Endothelial cell of umbilical vein (primary cell): ENCODE results near the gene COL5A1. TPM values are rescaled to one million over a fixed set of nuclear protein-coding genes. Genes with fewer than 3 reads are reported as not detected.

ENCODE experiments used
- BruUV-seq: library from RNA; stranded (reverse); fragments of 400-500 nt; replicated peaks from 2 replicates; lab custom pipeline; 2021; lab: Mats Ljungman, UMichigan
- CTCF ChIA-PET: fragments of 300-600, 350-600 bp; sonication (Branson Sonifier 250); formaldehyde crosslinking; loops from one replicate; lab custom pipeline; 2021; ENCODE audit warnings: antibody characterized with exemption, inconsistent platforms; lab: Charles Lee
- POLR2A ChIA-PET: fragments of 300-600, 350-600 bp; sonication (Branson Sonifier 250); formaldehyde crosslinking; loops from one replicate; lab custom pipeline; 2021; ENCODE audit warnings: antibody characterized with exemption, inconsistent platforms; lab: Charles Lee
- DNase-seq: peaks from one replicate; pipeline ENCODE4 v3.0.0-alpha.2; 2011; ENCODE audit warnings: low read depth, low spot score
- FAIRE-seq: peaks from 2 replicates; lab custom pipeline; 2011; peaks lifted over from hg19 to GRCh38; lab: Jason Lieb, UNC
- H2AFZ ChIP-seq: 2 replicates; pipeline ENCODE4 v1.6.0; 2012; ENCODE audit warnings: low read depth, low read length, control low read depth, inconsistent platforms
- H3K27ac ChIP-seq: 2 replicates; pipeline ENCODE4 v1.5.1; 2011; ENCODE audit warnings: low read depth, mild to moderate bottlenecking, control low read depth, low read length, moderate library complexity; ENCODE audit not compliant: insufficient read depth
- H3K27me3 ChIP-seq, 2 experiments: 2 replicates each; pipeline versions ENCODE4 v1.6.0 to v1.6.1; 2011; ENCODE audit warnings: low read length in 2 of 2, mixed read lengths in 1 of 2; ENCODE audit not compliant: control insufficient read depth in 2 of 2, insufficient read depth in 2 of 2
- H3K36me3 ChIP-seq, 2 experiments: 2 replicates in 1 of 2; 3 replicates in 1 of 2; pipeline ENCODE4 v1.5.1; 2011; ENCODE audit warnings: low read length in 2 of 2, mild to moderate bottlenecking in 1 of 2, moderate library complexity in 1 of 2; ENCODE audit not compliant: control insufficient read depth in 2 of 2, insufficient read depth in 2 of 2; ENCODE audit errors: extremely low read depth in 1 of 2
- H3K4me1 ChIP-seq: 3 replicates; pipeline ENCODE4 v1.5.1; 2011; ENCODE audit warnings: mild to moderate bottlenecking, low read length; ENCODE audit not compliant: control insufficient read depth, insufficient read depth; ENCODE audit errors: extremely low read depth
- H3K4me2 ChIP-seq: 2 replicates; pipeline ENCODE4 v1.6.1; 2011; ENCODE audit warnings: low read length, control low read depth, mixed read lengths; ENCODE audit not compliant: insufficient read depth
- H3K4me3 ChIP-seq, 3 experiments: fragments of 200-600 bp in 1 of 3; sonication (generic), shearing (Covaris generic) in 1 of 3; replicated peaks in 1 of 3; 2 replicates each; pipeline ENCODE4 v1.5.1; 2011 to 2016; ENCODE audit warnings: control low read depth in 3 of 3, low read length in 3 of 3, mild to moderate bottlenecking in 2 of 3, inconsistent platforms in 1 of 3, low read depth in 1 of 3, moderate library complexity in 1 of 3; ENCODE audit not compliant: insufficient read depth in 1 of 3
- H3K79me2 ChIP-seq: 2 replicates; pipeline ENCODE4 v1.6.0; 2012; ENCODE audit warnings: low read length, inconsistent platforms; ENCODE audit not compliant: control insufficient read depth, insufficient read depth
- H3K9ac ChIP-seq: replicated peaks from 2 replicates; pipeline ENCODE3; 2011; ENCODE audit warnings: low read length, control low read depth; ENCODE audit not compliant: insufficient read depth; ENCODE audit errors: extremely low read depth
- H3K9me1 ChIP-seq: replicated peaks from 3 replicates; pipeline ENCODE4 v1.6.0; 2011; ENCODE audit warnings: mild to moderate bottlenecking, low read length; ENCODE audit not compliant: control insufficient read depth, insufficient read depth; ENCODE audit errors: extremely low read depth
- H3K9me3 ChIP-seq: replicated peaks from 2 replicates; pipeline ENCODE4 v1.5.1; 2012; ENCODE audit warnings: low read length, inconsistent platforms; ENCODE audit not compliant: control insufficient read depth, insufficient read depth
- H4K20me1 ChIP-seq: replicated peaks from 2 replicates; pipeline ENCODE3; 2011; ENCODE audit warnings: mild to moderate bottlenecking, low read length; ENCODE audit not compliant: control insufficient read depth, insufficient read depth; ENCODE audit errors: extremely low read depth
- CTCF ChIP-seq, 2 donors: IDR thresholded peaks; 1 replicate in 1 of 2; 2 replicates in 1 of 2; pipeline ENCODE4 v1.5.1; 2011; ENCODE audit warnings: low read length in 2 of 2, mild to moderate bottlenecking in 2 of 2, moderate library complexity in 2 of 2, control low read depth in 1 of 2, inconsistent platforms in 1 of 2, low read depth in 1 of 2; ENCODE audit not compliant: insufficient read depth in 1 of 2; ENCODE audit errors: extremely low read depth in 1 of 2
- EZH2 ChIP-seq: IDR thresholded peaks from 2 replicates; pipeline ENCODE4 v1.6.1; 2012; ENCODE audit warnings: borderline replicate concordance, low read depth, mild to moderate bottlenecking, moderate library complexity, low read length, inconsistent platforms; ENCODE audit not compliant: severe bottlenecking
- FOS ChIP-seq: IDR thresholded peaks from 2 replicates; pipeline ENCODE4 v1.6.1; 2011; ENCODE audit warnings: mild to moderate bottlenecking, low read length, moderate library complexity, borderline replicate concordance; ENCODE audit not compliant: insufficient read depth
- GATA2 ChIP-seq: IDR thresholded peaks from 2 replicates; pipeline ENCODE4 v1.7.0; 2011; ENCODE audit warnings: low read depth, mild to moderate bottlenecking, moderate library complexity, mixed read lengths, low read length; ENCODE audit not compliant: insufficient read length, insufficient read depth
- JUN ChIP-seq: IDR thresholded peaks from 2 replicates; pipeline ENCODE4 v1.6.1; 2011; ENCODE audit warnings: borderline replicate concordance, low read depth; ENCODE audit not compliant: insufficient read length, insufficient read depth
- MAX ChIP-seq: IDR thresholded peaks from 2 replicates; pipeline ENCODE4 v1.6.1; 2011; ENCODE audit not compliant: insufficient read depth, insufficient read length
- MYC ChIP-seq: IDR thresholded peaks from one replicate; pipeline ENCODE4 v1.6.1; 2011; ENCODE audit warnings: mild to moderate bottlenecking, low read depth, low read length
- POLR2A ChIP-seq: IDR thresholded peaks from 2 replicates; pipeline ENCODE4 v1.6.1; 2012; ENCODE audit warnings: low read depth, mild to moderate bottlenecking, control low read depth, low read length
- POLR2AphosphoS5 ChIP-seq: IDR thresholded peaks from 2 replicates; pipeline ENCODE4 v1.6.1; 2012; ENCODE audit warnings: low read depth, mild to moderate bottlenecking, control low read depth, low read length, moderate library complexity; ENCODE audit not compliant: insufficient read depth
- dilution Hi-C: fragments of 300-500 bp; cut with MboI; formaldehyde crosslinking; loops from one replicate; pipeline ENCODE4 v1.15.0; 2019; ENCODE audit warnings: low sequenced_read_pairs; ENCODE audit not compliant: extremely low pct_ligation_motif_present
- intact Hi-C: fragments of 100-400 bp; cut with micrococcal nuclease; formaldehyde crosslinking; loops from one replicate; pipeline ENCODE4 v1.10.0; 2022
- polyA plus RNA-seq, 4 experiments: library from polyadenylated mRNA; depleted of rRNA in 3 of 4; stranded (reverse) in 3 of 4; unstranded in 1 of 4; fragments of >200 nt; gene quantifications; 2 replicates each; pipeline versions ENCODE4 v1.2.1 to v1.2.3, GENCODE V29; 2011 to 2012; ENCODE audit warnings: missing spikeins in 1 of 4
- total RNA-seq: library from RNA; stranded (reverse); gene quantifications from 2 replicates; pipeline ENCODE4 v1.2.3, GENCODE V29; 2021

COL5A1 gene
- total and polyA plus RNA-seq, 2 donors (not counting 3 experiments of a cell fraction or from before 2014, with no cell fraction given): 97.4 to 175 TPM

- no peak for DNase-seq
- ChIA-PET CTCF (interaction anchor here (0.8 to 1.7 kb wide), 3 partner anchors 8 to 231 kb away, joined by 3 to 6 read pairs (median 4); no protein-coding TSS in a partner anchor), POLR2A (no interaction called here)
- no peak overlapping the region for H2AFZ ChIP-seq
- dilution Hi-C loops: no loop called here
- H3K4me2 ChIP-seq: no peak overlapping the region
- no peak for FAIRE-seq
- BruUV-seq: no TSS peak
- H3K27me3 ChIP-seq: no peaks in the 10 kb centered on the region
- H3K9me3 ChIP-seq: no peaks in the 10 kb centered on the region
- H3K4me1 ChIP-seq: peaks cover 14% of the 10 kb centered on the region
- H3K9me1 ChIP-seq: no peaks in the 10 kb centered on the region
- H3K27ac ChIP-seq: no peak overlapping the region
- no peak overlapping the region for H3K4me3 ChIP-seq
- H3K79me2 ChIP-seq: peaks cover 12% of the 10 kb centered on the region
- TF ChIP-seq POLR2AphosphoS5 (no peak), MYC (no peak), FOS (no peak), MAX (no peak), GATA2 (no peak), POLR2A (no peak), JUN (no peak), EZH2 (no peak), CTCF (IDR thresholded peaks at IDR 0.05; ENCODE audit: extremely low read depth in 1 of 2, insufficient read depth in 1 of 2, low read depth in 1 of 2, low read length in 2 of 2) (no peak)
- no peaks in the 10 kb centered on the region for H3K36me3 ChIP-seq
- no peaks in the 10 kb centered on the region for H4K20me1 ChIP-seq
- no peak overlapping the region for H3K9ac ChIP-seq
- intact Hi-C loops: no loop called here
Measured at GRCh38 chr9:134680393-134681060, 38.9 kb downstream of the COL5A1 start.
